Upper lobe of right lung (tissue), 1 donor: ENCODE results near the gene PWWP2B. TPM values are rescaled to one million over a fixed set of nuclear protein-coding genes. Genes with fewer than 3 reads are reported as not detected.

ENCODE experiments used
- ATAC-seq: fragments of 200-7000 bp; cut with Tn5 transposase; one replicate; pipeline ENCODE4 v1.9.1; 2020; ENCODE audit warnings: mild to moderate bottlenecking, moderate library complexity
- DNase-seq: peaks from one replicate; pipeline ENCODE4 v3.0.0-alpha.2; 2020
- H3K27ac ChIP-seq: fragments of 200-600 bp; one replicate; pipeline ENCODE4 v1.8.0; 2022
- H3K27me3 ChIP-seq: fragments of 200-600 bp; one replicate; pipeline ENCODE4 v1.8.0; 2022; ENCODE audit warnings: mild to moderate bottlenecking
- H3K36me3 ChIP-seq: fragments of 200-600 bp; one replicate; pipeline ENCODE4 v1.8.0; 2022
- H3K4me1 ChIP-seq: fragments of 200-600 bp; one replicate; pipeline ENCODE4 v1.8.0; 2022
- H3K4me3 ChIP-seq: fragments of 200-600 bp; one replicate; pipeline ENCODE4 v1.8.0; 2022; ENCODE audit warnings: mild to moderate bottlenecking
- H3K9me3 ChIP-seq: fragments of 200-600 bp; one replicate; pipeline ENCODE4 v1.8.0; 2022
- intact Hi-C: fragments of 100-400 bp; cut with DNase I; formaldehyde crosslinking; loops from one replicate; pipeline ENCODE4 v1.11.0; 2022
- total RNA-seq: library from RNA; stranded (reverse); fragmentation: NEBNext Ultra II Directional; extraction: Animal tissue kit (Norgen Biotek cat#: 25700); gene quantifications from one replicate; pipeline ENCODE4 v1.2.1, GENCODE V29; 2021
- TF ChIP-seq, protein P1 (sequence below): fragments of 200-600 bp; IDR thresholded peaks from one replicate; pipeline ENCODE4 v1.8.0; 2022; ENCODE audit warnings: antibody characterized with exemption
- donor health status: DM: no; HTN: yes; CAD: no; lungs with severe emphysema.

PWWP2B gene
- total RNA-seq, 1 donor from 2014 or later, result 26.0 TPM

DNA sequence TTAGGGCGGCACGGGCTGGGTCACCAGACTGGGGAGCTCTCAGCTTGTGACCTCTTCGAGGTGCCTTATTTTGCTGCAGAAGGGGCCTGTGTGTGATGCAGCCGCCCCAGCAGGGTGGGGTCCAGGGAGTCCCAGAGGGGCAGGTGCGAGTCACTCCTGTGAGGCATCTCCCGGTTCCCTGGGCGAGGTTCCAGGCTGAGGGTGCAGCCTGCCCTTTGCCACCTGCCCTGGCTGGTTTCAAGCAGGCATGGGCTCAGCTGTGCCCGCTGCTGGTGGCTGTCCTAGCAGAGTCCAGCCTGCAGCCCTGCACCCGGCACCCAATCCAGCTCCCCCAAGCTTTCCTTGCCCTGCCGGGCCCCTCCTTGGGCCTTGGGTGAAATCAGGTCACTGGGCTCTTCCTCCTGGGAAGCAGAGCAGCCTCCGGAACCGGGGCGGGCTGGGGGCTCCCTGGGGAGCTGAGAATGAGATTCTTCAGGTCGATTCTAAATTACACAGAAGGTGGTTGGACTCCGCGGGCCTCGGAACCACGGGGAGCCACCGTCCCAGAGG, 64.8 kb downstream of the PWWP2B start:
- Histone ChIP-seq H3K9me3 (no peaks in the 10 kb centered on the region), H3K27ac (no peak overlapping the region), H3K36me3 (no peaks in the 10 kb centered on the region), H3K27me3 (no peaks in the 10 kb centered on the region), H3K4me3 (no peak overlapping the region), H3K4me1 (peaks cover 19% of the 10 kb centered on the region)
- intact Hi-C loops, result loop anchor here (5.0 kb wide), 1 partner anchor 176 kb away; no protein-coding TSS in a partner anchor
- ATAC-seq (no peak), DNase-seq (no peak)
- TF ChIP-seq, protein P1, sequence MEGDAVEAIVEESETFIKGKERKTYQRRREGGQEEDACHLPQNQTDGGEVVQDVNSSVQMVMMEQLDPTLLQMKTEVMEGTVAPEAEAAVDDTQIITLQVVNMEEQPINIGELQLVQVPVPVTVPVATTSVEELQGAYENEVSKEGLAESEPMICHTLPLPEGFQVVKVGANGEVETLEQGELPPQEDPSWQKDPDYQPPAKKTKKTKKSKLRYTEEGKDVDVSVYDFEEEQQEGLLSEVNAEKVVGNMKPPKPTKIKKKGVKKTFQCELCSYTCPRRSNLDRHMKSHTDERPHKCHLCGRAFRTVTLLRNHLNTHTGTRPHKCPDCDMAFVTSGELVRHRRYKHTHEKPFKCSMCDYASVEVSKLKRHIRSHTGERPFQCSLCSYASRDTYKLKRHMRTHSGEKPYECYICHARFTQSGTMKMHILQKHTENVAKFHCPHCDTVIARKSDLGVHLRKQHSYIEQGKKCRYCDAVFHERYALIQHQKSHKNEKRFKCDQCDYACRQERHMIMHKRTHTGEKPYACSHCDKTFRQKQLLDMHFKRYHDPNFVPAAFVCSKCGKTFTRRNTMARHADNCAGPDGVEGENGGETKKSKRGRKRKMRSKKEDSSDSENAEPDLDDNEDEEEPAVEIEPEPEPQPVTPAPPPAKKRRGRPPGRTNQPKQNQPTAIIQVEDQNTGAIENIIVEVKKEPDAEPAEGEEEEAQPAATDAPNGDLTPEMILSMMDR, result no peak

DNA sequence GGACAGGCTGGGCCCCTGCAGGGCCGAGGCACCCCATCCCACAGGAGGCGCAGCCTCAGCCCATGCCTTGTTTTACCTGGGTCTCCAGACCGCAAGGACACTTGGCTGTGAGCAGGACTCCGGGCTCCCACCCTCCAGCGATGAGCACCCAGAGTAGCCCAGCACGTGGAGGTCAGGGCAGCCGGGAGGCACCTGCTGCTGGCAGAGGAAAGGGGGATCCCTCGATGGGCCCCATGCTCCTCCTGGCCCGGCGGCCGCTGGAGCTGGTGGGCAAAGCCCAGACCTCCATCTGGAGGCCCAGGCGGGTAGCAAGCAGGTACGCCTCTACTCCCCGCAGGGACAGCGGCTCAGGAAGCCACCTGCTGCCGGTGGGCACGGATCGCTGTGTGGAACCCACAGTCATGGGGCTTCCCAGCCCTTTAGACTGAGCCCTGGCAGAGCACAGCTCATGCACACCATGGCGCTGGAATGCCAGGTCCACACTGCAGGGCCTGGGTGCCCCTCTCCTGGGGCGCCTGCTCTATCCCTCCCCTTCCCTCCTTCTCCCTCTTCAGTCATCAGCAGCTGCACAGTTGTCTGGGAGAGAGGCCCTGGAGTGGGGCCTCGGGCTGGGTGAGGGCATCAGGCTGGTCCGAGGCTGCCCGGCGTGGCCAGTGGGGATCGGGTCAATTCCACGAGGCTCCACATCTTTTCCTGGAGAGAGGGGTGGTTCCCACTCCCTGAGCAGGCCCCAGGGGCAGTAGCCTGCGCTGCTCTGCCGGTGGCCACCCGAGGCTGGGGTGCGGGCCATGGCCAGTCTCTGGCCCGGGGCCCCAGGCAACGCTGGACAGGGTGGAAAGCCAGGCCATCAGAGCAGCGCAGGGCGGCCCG, 65.7 kb downstream of the PWWP2B start:
- no peak for ATAC-seq
- intact Hi-C loops, result loop anchor here (5.0 kb wide), 1 partner anchor 175 kb away; no protein-coding TSS in a partner anchor
- Histone ChIP-seq H3K27ac (no peak overlapping the region), H3K4me1 (peaks cover 25% of the 10 kb centered on the region), H3K9me3 (no peaks in the 10 kb centered on the region), H3K4me3 (no peak overlapping the region), H3K27me3 (no peaks in the 10 kb centered on the region), H3K36me3 (no peaks in the 10 kb centered on the region)
- TF ChIP-seq, protein P1, result no peak
- no peak for DNase-seq

DNA sequence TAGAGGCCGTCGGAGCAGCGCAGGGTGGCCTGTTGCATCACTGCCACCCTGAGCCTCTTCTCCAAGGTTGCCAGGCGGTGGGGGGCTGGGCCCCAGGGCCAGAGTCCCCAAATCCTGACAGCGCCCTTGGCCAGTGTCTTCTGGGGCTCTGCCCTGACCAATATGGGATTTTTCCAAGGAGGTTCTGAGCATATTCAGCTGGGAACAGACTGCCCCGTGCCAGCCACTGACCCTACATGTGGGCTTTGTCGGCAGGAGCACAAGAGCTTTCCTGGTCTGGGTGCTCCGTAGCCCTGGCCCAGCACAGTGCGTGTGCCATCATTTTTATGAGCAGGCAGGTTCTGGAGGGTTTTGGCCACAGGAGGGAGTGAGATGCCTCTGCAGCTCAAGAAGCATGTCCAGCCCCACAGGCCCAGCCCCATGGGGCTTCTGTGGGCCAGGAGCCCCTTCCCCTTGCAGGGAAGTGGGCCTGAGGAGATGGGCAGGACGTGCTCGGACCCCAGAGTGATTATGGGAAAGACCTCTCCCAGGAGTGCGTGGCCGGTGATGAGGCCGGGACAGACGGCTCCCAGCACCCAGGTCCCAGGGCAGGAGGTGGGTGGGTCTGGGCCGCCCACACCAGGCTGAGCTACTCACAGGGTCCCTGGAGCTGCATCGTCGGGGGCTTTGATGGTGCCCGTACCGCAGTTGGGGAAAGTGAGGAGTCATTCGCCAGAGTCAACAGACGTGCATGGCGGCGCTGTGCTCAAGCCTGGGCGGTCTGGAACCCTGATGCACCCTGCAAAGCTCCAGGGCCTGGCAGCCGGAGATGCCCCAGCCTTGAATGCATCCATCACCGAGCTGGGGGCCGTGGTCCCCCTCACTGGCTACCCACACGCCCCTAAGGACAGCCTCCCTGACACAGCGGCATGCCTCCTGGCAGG, 66.6 kb downstream of the PWWP2B start:
- Histone ChIP-seq H3K4me3 (no peak overlapping the region), H3K4me1 (peaks cover 22% of the 10 kb centered on the region), H3K27me3 (no peaks in the 10 kb centered on the region), H3K27ac (peak overlapping the region; percentile 85), H3K36me3 (no peaks in the 10 kb centered on the region), H3K9me3 (no peaks in the 10 kb centered on the region)
- ATAC-seq (no peak), DNase-seq (no peak)
- intact Hi-C loops, result loop anchor here (5.0 kb wide), 1 partner anchor 174 kb away; no protein-coding TSS in a partner anchor
- TF ChIP-seq, protein P1, result peak; percentile 17

DNA sequence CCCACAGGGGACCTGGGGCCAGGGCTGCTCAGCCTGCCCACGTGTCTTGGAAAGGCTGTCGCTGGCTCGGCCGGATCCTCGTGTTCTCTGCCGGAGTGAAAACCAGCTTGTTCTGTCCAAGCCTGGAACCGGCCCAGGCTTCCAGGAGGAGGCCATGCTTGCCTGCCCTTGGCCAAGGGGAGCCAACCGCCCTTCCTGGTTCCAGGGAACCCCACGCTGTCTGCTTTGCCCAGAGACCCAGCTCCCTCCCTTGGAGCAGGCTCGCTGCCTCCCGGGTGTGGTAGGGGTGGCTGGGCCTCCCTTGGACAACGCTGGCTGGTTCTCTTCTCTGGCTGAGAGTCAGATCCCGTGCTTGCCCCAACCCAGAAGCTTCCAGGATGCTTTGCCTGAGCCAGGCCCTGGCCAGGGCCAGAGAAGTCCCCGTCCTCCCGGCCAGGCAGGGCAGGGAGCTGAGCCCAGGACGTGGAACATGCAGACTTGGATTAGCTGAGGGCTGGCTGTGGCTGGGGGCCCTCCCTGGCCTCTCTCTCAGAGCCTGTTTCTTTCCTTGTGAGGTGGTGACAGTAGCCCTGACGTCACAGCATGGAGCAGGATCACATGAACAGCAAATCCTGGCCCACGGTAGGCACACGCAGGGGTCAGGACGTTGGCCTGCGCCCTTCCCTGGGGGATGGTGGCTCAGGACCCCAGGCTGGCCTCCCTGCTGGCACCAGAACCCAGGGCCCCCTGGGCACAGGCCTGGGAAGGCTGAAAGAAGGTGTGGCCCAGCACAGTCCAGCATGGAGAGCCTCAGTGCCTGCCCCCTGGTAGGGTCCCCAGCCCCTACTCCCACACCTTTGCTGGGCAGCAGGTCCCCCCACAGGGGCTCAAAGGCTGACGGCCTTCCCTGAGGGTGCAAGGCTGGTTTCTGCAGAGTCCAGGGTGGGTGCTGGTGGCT, 67.5 kb downstream of the PWWP2B start:
- H3K27me3 ChIP-seq, result no peaks in the 10 kb centered on the region
- H3K9me3 ChIP-seq, result no peaks in the 10 kb centered on the region
- peak; percentile 21 for ATAC-seq
- intact Hi-C loops, result loop anchor here (5.0 kb wide), 1 partner anchor 173 kb away; no protein-coding TSS in a partner anchor
- no peaks in the 10 kb centered on the region for H3K36me3 ChIP-seq
- H3K4me3 ChIP-seq, result no peak overlapping the region
- H3K4me1 ChIP-seq, result peaks cover 20% of the 10 kb centered on the region
- peak; percentile 83 for DNase-seq
- H3K27ac ChIP-seq, result peak overlapping the region; percentile 85
- TF ChIP-seq, protein P1, result no peak
